Loucy (cell line): ENCODE data around the gene FTCDNL1.

ENCODE experiments used
- H2AFZ ChIP-seq: fragments of 200-600 bp; sonication (generic); 2 replicates; pipeline ENCODE4 v1.6.0; 2016; ENCODE audit warnings: antibody characterized with exemption, mild to moderate bottlenecking, low read length, moderate library complexity
- H3F3A ChIP-seq: fragments of 200-600 bp; 2 replicates; pipeline ENCODE4 v1.6.0; 2016; ENCODE audit warnings: antibody characterized with exemption, low read depth, mild to moderate bottlenecking
- H3K27me3 ChIP-seq: fragments of 200-600 bp; sonication (generic); 2 replicates; pipeline ENCODE4 v1.6.1; 2014; ENCODE audit warnings: low read length, mild to moderate bottlenecking; ENCODE audit not compliant: insufficient read depth, poor library complexity, severe bottlenecking
- H3K36me3 ChIP-seq: fragments of 200-600 bp; sonication (generic); 2 replicates; pipeline ENCODE4 v1.6.1; 2016; ENCODE audit warnings: low read length; ENCODE audit not compliant: insufficient read depth
- H3K4me1 ChIP-seq: fragments of 200-600 bp; sonication (generic); 2 replicates; pipeline ENCODE4 v1.5.1; 2014; ENCODE audit warnings: low read length, mild to moderate bottlenecking; ENCODE audit not compliant: insufficient read depth, poor library complexity, severe bottlenecking
- H3K4me2 ChIP-seq: fragments of 200-600 bp; sonication (generic); 2 replicates; pipeline ENCODE4 v1.6.0; 2014; ENCODE audit warnings: antibody characterized with exemption, low read length, low read depth, mild to moderate bottlenecking; ENCODE audit not compliant: poor library complexity, severe bottlenecking
- H3K4me3 ChIP-seq: fragments of 200-600 bp; sonication (generic); 2 replicates; pipeline ENCODE4 v1.5.1; 2014; ENCODE audit warnings: low read length, mild to moderate bottlenecking, mixed read lengths; ENCODE audit not compliant: poor library complexity, severe bottlenecking
- H3K79me2 ChIP-seq: fragments of 200-600 bp; sonication (generic); 2 replicates; pipeline ENCODE4 v1.6.1; 2014; ENCODE audit warnings: low read length; ENCODE audit not compliant: insufficient read depth
- H3K9ac ChIP-seq: fragments of 200-600 bp; sonication (generic); 2 replicates; pipeline ENCODE4 v1.6.0; 2014; ENCODE audit warnings: mild to moderate bottlenecking, low read depth, low read length, moderate library complexity; ENCODE audit not compliant: poor library complexity, severe bottlenecking
- H3K9me2 ChIP-seq: fragments of 200-600 bp; sonication (generic); replicated peaks from 2 replicates; pipeline ENCODE4 v1.6.1; 2016; ENCODE audit warnings: low read depth, low read length, mixed read lengths
- H3K9me3 ChIP-seq: fragments of 200-600 bp; sonication (generic); 2 replicates; pipeline ENCODE4 v1.6.1; 2014; ENCODE audit warnings: mild to moderate bottlenecking, antibody characterized with exemption, low read length, low read depth; ENCODE audit not compliant: insufficient read depth
- H4K20me1 ChIP-seq: fragments of 200-600 bp; sonication (generic); 2 replicates; pipeline ENCODE4 v1.6.0; 2014; ENCODE audit warnings: antibody characterized with exemption, low read length, mild to moderate bottlenecking; ENCODE audit not compliant: insufficient read depth, poor library complexity, severe bottlenecking
- EZH2phosphoT487 ChIP-seq: fragments of 200-600 bp; IDR thresholded peaks from 2 replicates; pipeline ENCODE4 v1.6.1; 2018; ENCODE audit warnings: antibody characterized with exemption, mild to moderate bottlenecking, moderate library complexity, borderline replicate concordance
- TF ChIP-seq, protein P1 (sequence below): fragments of 200-600 bp; sonication (generic); conservative IDR thresholded peaks from 2 replicates; pipeline ENCODE4 v1.5.1; 2014; ENCODE audit warnings: mild to moderate bottlenecking, antibody characterized with exemption, low read length

The FTCDNL1 gene

DNA sequence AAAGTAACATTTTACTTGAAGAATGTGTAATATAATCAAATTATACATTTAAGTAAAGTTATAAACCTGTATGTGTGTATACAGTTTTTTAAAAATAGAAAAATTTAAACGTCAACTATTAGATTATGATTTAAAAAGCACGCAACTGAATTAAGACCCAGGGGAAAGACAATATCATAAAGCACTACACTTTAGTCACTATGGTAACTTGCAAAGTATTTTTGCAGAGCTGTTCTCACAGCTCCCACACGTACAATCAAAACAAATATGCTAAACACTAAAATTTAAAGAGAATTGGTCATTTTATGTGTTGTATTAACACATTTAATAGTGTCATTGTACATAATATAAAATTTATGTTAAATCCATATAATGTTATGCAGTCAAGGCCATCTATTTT lies 59.7 kb downstream of the FTCDNL1 start:
- H3K9me2 ChIP-seq, result no peaks in the 10 kb centered on the region
- no peaks in the 10 kb centered on the region for H3K4me1 ChIP-seq
- no peaks in the 10 kb centered on the region for H3K36me3 ChIP-seq
- TF ChIP-seq, protein P1, sequence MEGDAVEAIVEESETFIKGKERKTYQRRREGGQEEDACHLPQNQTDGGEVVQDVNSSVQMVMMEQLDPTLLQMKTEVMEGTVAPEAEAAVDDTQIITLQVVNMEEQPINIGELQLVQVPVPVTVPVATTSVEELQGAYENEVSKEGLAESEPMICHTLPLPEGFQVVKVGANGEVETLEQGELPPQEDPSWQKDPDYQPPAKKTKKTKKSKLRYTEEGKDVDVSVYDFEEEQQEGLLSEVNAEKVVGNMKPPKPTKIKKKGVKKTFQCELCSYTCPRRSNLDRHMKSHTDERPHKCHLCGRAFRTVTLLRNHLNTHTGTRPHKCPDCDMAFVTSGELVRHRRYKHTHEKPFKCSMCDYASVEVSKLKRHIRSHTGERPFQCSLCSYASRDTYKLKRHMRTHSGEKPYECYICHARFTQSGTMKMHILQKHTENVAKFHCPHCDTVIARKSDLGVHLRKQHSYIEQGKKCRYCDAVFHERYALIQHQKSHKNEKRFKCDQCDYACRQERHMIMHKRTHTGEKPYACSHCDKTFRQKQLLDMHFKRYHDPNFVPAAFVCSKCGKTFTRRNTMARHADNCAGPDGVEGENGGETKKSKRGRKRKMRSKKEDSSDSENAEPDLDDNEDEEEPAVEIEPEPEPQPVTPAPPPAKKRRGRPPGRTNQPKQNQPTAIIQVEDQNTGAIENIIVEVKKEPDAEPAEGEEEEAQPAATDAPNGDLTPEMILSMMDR, result no peak
- no peak for TF ChIP-seq EZH2phosphoT487
- H3F3A ChIP-seq, result no peaks in the 10 kb centered on the region
- no peak overlapping the region for H3K4me2 ChIP-seq
- H3K9me3 ChIP-seq, result no peaks in the 10 kb centered on the region
- no peak overlapping the region for H3K4me3 ChIP-seq
- H3K79me2 ChIP-seq, result no peaks in the 10 kb centered on the region
- H2AFZ ChIP-seq, result no peak overlapping the region
- H3K27me3 ChIP-seq, result no peaks in the 10 kb centered on the region
- no peaks in the 10 kb centered on the region for H4K20me1 ChIP-seq
- H3K9ac ChIP-seq, result no peak overlapping the region

DNA sequence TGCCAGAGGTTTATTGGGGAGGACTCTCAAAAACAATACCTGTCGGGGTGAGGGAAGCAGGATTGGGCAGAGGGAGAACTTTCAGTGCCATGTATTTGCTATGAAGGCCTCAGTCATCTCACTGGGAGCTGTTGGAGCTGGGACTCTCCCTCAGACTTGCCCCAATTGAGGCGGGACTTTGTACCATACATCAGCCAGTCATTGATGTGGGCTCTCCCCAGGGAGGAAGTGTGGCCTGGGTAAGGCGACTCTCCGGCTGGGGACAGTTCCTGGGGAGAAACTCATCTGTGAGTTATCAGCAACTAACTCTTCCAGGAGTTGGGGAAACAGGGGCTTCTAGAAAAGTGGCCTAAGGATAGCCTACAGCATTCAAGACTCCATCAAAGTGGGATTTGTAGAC lies 66.5 kb downstream of the FTCDNL1 start:
- H3K4me1 ChIP-seq, result no peaks in the 10 kb centered on the region
- H3K4me3 ChIP-seq, result no peak overlapping the region
- no peak for TF ChIP-seq EZH2phosphoT487
- TF ChIP-seq, protein P1, result no peak
- 0 out of 2 replicates have a peak overlapping the region, but pooled peaks have one; percentile 15 for H2AFZ ChIP-seq
- no peaks in the 10 kb centered on the region for H3F3A ChIP-seq
- H3K9me3 ChIP-seq, result no peaks in the 10 kb centered on the region
- H3K9ac ChIP-seq, result no peak overlapping the region
- H3K27me3 ChIP-seq, result no peaks in the 10 kb centered on the region
- peak overlapping the region; percentile 36 for H3K4me2 ChIP-seq
- H3K9me2 ChIP-seq, result no peaks in the 10 kb centered on the region
- no peaks in the 10 kb centered on the region for H4K20me1 ChIP-seq
- H3K36me3 ChIP-seq, result no peaks in the 10 kb centered on the region
- H3K79me2 ChIP-seq, result no peaks in the 10 kb centered on the region

DNA sequence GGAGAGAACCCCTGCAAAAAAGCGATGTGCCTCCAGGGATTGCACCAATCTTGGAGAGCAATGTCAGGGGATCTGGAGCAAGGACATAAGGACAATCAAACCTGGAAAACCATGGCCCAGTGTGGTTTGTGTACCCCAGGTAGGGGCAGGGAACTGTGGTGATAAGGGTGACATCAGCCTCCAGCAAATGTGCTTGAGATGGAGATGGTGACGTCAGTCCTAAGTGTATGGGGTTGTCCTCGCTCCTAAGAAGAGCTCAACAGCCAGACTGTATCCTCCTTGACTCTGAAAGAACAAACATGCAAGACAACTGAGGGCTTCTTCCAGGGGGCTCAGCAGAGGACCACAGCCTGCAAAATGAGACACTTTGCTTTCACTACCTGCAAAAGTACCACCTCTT lies 71.4 kb downstream of the FTCDNL1 start:
- Histone ChIP-seq H3K9me3 (no peaks in the 10 kb centered on the region), H3F3A (no peaks in the 10 kb centered on the region), H3K36me3 (no peaks in the 10 kb centered on the region), H4K20me1 (no peaks in the 10 kb centered on the region), H2AFZ (no peak overlapping the region), H3K4me3 (no peak overlapping the region), H3K4me1 (no peaks in the 10 kb centered on the region), H3K9ac (no peak overlapping the region), H3K9me2 (no peaks in the 10 kb centered on the region), H3K27me3 (no peaks in the 10 kb centered on the region), H3K79me2 (no peaks in the 10 kb centered on the region), H3K4me2 (no peak overlapping the region)
- TF ChIP-seq, protein P1, result no peak
- no peak for TF ChIP-seq EZH2phosphoT487
